HG03460 (cell line): ENCODE measurements around the gene IKZF2.
A peak's percentile ranks its signal among the peaks of the same experiment; 100 is the strongest.
"Not testable (repeated sequence)": the region's sequence is repeated elsewhere in the genome, so short reads cannot be mapped to it uniquely, and the experiment has no call there.

Source experiments
- ATAC-seq: cut with Tn5 transposase; IDR thresholded peaks from one replicate; pipeline ENCODE4 v1.9.1; 2021; ENCODE audit not compliant: unreplicated experiment

Gene IKZF2

GRCh38 chr2:213057977-213058376 is 93.4 kb downstream of the IKZF2 start:
- ATAC-seq = no peak

DNA sequence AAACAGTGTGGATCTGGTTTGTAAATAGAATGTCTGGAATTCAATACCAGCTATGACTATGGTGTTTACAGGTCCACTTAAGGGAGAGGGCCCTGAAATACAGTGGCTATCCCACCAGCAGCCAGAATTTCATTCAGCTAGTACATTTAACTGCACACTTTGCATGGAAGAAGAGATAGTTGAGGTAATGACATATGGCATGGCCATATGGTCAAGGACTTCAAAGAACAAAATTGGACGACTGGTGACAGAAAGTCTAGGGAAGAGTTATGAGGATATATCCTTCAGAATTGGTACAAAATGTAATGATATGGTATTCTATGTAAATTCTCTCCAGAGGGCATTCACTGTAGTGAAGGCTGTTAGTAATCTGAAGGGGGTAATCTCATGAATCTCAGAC is 105.0 kb downstream of the IKZF2 start:
- no peak for ATAC-seq

- no peak for ATAC-seq
These were observed 107.8 kb downstream of the IKZF2 start for GRCh38 chr2:213043566-213043965.

- no peak for ATAC-seq
These were observed 109.2 kb downstream of the IKZF2 start for GRCh38 chr2:213042262-213042661.

GRCh38 chr2:213036836-213037235 is 114.6 kb downstream of the IKZF2 start:
- ATAC-seq = no peak

- ATAC-seq = no peak
These were observed 116.8 kb downstream of the IKZF2 start for GRCh38 chr2:213034585-213034984.

GRCh38 chr2:213032607-213033006 is 118.8 kb downstream of the IKZF2 start:
- ATAC-seq = no peak

DNA sequence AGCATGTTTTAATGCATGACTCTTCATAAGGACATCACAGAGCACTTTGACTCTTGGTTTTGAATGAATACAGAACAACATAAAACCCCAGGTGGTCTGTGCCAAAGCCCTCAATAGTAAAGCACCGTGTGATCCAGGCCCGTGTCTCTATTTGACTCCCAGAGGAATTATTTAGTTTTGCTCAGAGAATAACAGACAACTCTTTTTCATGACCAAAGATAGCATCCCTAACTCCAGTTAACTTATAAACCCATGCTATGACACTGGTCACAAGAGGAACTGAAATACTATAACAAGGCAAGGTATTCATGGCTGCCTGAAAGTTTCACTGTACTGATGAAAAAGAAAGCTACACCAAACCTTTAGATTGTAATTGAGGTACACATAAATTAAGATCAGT is 128.4 kb downstream of the IKZF2 start:
- peak; percentile 63 for ATAC-seq

GRCh38 chr2:213021971-213022899 is 129.2 kb downstream of the IKZF2 start:
- peak; percentile 75 for ATAC-seq

DNA sequence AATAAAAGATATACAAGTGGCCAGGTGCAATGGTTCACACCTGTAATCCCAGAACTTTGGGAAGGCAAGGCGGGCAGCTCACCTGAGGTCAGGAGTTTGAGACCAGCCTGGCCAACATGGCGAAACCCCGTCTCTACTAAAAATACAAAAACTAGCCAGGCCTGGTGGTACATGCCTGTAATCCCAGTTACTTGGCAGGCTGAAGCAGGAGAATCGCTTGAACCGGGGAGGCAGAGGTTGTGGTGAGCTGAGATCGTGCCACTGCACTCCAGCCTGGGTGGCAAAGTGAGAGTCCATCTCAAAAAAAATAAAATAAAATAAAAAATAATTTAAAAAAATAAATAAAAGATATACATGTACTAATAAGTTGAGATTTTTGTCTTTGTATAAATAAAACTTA is 130.5 kb downstream of the IKZF2 start:
- not testable (repeated sequence) for ATAC-seq

DNA sequence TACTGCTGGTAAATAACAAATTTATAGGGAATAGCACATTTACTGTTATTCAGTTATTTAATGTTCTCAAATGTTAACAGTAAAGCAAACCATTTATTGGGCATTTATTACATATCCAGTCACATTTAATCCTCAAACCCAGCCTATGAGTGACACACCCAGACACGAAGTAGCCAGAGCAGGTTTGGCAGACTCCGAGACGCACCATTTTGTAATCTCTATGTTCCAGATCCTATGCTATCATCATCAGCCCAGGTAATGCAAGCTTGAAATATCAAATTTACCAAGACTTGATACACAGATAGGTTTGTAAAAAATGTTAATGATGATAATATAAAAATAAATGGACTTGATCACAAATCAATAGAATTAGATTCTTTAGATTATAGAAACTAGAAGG is 131.1 kb downstream of the IKZF2 start:
- ATAC-seq = no peak

DNA sequence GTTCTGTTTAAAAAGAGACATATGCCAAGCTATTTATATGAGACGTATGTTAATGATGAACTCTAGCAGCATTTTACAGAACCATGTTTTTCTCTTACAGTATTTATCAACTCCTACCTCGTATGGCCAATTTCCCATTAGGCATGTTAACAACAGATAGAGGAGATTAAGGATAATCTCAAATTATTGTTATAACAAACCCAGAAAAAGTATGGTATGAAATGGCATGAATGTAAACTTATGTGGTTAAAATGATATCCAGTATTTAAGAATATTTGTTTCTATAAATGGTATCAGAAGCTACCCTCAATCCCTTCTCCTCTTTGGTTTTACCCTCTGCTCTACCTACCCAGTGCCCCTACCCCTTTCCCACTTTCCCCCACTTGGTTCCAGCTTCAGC is 132.0 kb downstream of the IKZF2 start:
- ATAC-seq = no peak

GRCh38 chr2:213018340-213018901 is 133.0 kb downstream of the IKZF2 start:
- ATAC-seq = no peak

DNA sequence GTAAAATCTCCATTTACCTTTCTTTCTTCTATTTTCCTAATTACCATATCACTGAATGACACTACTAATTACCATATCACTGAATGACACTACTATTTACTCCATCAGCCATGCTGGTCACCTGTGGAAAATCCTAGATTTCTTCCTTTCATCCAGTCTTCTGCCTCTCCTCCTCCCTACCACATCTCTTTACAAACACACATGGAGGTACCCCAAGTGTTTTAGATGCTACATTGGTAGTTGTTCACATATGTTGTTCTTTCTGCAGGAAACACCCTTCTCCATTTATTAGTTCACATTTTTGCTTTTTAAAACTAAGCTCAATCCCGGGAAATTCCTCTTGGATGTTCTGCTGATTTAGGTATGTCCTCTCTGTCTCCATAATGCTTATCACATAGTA is 134.0 kb downstream of the IKZF2 start:
- ATAC-seq = no peak

DNA sequence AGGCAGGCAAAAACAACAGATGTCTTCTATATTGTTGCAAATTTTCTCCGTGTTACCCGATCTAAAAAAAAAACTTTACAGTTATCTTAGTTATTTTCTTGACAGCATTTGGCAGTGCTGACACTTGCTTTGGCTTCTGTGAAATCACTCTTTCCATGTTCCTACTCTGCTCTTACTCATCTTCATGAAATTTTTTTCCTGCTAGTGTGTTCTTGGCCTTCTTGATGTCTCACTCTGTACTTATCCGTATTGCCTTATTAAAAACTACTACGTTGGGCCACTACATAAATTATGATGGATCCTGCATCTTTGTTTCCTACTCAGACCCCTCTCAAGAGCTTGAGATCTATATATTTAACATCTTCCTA is 134.4 kb downstream of the IKZF2 start:
- ATAC-seq = no peak

DNA sequence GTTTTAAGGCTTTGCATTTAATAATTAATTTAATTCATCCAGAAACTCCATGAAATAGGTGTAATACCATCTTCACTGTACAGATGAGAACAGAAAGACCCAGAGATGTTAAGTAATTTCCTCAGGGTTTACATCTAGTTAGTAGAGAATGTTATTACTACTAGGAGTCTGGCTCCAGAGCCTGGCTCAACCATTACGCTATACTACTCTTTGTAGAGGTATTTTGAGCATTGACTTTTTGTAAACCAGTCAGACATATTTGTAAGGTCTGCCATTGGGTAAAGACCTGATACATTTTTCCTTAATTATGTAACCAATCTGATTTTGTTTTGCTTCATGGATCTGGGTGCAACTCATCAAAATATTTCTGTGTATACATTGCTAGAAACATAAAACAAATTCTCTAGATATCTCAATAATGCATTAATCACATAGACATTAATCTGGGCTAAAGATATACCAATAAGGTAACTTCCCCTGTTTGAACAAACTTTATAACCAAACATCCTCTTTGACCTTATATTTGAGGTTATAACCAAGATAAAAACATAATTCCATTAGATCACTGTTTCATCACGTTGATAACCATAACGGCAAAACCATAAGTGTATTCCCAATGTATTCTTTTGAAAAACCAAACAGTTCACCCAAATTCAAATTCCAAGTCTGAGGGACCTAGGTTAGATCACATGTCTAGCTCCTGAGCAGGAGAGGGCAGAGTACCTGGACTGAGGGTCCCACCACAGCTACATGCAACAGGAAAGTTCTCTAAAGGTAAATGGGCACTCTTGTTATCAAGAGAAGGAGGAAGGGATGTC is 135.0 kb downstream of the IKZF2 start:
- no peak for ATAC-seq

DNA sequence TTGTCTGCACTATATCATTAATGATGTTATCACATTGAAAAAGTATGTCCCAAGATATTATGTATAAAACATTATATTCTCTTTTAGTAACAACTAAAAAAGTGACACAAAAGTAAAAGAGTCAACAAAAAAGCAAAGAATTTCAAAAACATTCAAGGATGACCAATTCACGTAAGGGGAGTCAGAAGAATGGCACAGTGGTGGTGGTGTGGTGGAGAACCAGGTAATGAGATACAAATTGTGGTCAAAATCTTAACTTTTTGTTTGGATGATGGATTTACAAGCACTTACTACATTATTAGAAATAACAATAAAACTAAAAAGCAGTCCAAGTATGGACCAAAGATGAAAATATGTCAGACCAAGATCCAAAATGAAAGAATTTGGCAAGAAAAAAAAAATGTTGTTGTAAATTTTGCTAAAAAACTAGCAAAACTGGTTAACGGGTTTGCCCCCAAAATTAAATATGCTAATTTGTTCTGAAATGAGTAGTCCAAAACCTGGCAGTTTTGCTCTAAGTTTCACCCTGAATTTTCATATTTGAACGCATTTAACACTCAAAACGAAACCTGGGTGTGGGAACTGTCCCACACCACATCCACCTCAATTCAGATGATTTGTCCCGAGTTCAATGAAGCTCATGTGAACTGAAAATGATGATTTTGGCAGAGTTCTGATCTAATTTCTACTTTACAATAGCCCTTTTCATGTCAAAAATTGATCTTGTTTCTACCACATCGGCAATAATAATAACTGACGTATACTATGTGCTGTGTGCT is 135.8 kb downstream of the IKZF2 start:
- peak; percentile 80 for ATAC-seq

GRCh38 chr2:213013979-213014378 is 137.4 kb downstream of the IKZF2 start:
- ATAC-seq = no peak

DNA sequence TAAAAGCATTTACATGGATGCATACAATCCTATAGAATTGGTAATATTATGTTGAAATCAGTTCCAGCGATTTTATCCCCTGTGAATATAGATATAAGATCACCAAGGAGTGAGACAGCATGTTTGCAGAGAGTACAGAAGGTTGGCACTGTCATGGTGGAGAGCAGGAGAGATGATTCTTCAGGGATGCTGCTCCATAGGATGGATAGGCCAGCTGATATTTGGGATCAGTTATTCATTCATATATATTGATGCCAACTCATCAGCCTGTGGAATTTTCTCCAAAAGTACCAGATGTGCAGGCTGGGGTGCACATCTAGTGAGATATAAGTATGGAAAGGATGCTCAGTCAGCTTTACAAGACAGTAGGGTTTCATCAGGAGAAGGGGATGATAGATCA is 139.9 kb downstream of the IKZF2 start:
- no peak for ATAC-seq

DNA sequence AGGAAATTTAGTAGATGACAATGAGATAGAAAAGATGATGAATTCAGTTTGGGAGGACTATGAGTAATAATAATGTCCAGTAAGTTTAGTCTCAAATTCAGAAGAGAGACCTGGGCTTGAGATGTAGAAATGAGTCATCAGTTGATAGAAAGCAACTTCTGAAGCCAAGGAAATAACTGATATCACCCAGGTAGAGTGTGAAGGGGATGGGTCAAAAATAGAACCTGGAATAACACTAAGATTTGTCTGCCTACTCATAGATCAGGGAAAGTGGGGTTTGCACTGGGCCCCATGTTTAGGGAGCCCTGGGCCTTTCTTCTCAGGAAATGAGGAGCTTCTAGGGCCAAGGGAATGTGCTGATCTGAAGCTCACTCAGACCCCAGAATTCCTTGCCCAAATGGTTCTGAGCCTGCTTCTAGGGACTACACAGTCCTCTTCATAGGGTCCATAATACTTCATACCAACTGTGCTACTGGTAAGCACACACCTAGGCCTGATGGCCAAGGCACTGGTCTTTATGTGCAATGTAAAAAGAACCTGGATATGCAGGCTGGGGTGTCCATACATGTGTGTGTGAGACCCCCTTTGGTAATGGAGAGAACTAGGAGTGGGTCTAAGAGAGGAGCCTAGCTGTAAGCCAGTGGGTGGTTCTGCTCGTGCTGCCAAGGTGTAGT is 141.2 kb downstream of the IKZF2 start:
- peak; percentile 42 for ATAC-seq
